Activated naive CD8-positive, alpha-beta T cell treated with anti-CD3 and anti-CD28 coated beads, Interleukin-2, amount 50 U/mL, for 16 hours (primary cell): ENCODE data around the gene CBFA2T3.

Experiments
- DNase-seq: peaks from one replicate; pipeline ENCODE4 v3.0.0-alpha.2; 2020; ENCODE audit warnings: low read depth, low spot score

Gene CBFA2T3

GRCh38 chr16:88840600-88841215, 136.3 kb downstream of the CBFA2T3 start:
- DNase-seq, result no peak

GRCh38 chr16:88839745-88840599, 137.0 kb downstream of the CBFA2T3 start:
- no peak for DNase-seq

GRCh38 chr16:88839026-88839529, 137.9 kb downstream of the CBFA2T3 start:
- no peak for DNase-seq

GRCh38 chr16:88838566-88838965, 138.4 kb downstream of the CBFA2T3 start:
- DNase-seq, result no peak

GRCh38 chr16:88837806-88838205, 139.2 kb downstream of the CBFA2T3 start:
- no peak for DNase-seq

- DNase-seq, result no peak
Measured at GRCh38 chr16:88836791-88837190, 140.2 kb downstream of the CBFA2T3 start.

GRCh38 chr16:88835818-88836217, 141.2 kb downstream of the CBFA2T3 start:
- DNase-seq, result no peak

- no peak for DNase-seq
Measured at GRCh38 chr16:88835383-88835782, 141.6 kb downstream of the CBFA2T3 start.

- DNase-seq, result no peak
Measured at GRCh38 chr16:88834670-88835069, 142.3 kb downstream of the CBFA2T3 start.

- DNase-seq, result no peak
Measured at GRCh38 chr16:88833086-88833485, 143.9 kb downstream of the CBFA2T3 start.

- no peak for DNase-seq
Measured at GRCh38 chr16:88831838-88832237, 145.2 kb downstream of the CBFA2T3 start.

- DNase-seq, result no peak
Measured at GRCh38 chr16:88830783-88831182, 146.2 kb downstream of the CBFA2T3 start.

- no peak for DNase-seq
Measured at GRCh38 chr16:88830258-88830657, 146.7 kb downstream of the CBFA2T3 start.

GRCh38 chr16:88828711-88829110, 148.3 kb downstream of the CBFA2T3 start:
- DNase-seq, result no peak

- no peak for DNase-seq
Measured at GRCh38 chr16:88827727-88828126, 149.3 kb downstream of the CBFA2T3 start.

GRCh38 chr16:88826070-88826840, 150.8 kb downstream of the CBFA2T3 start:
- DNase-seq, result no peak

- DNase-seq, result no peak
Measured at GRCh38 chr16:88825146-88825545, 151.9 kb downstream of the CBFA2T3 start.
